ENCODE data around the gene IGDCC3. TPM values are rescaled to one million over a fixed set of nuclear protein-coding genes. Genes with fewer than 3 reads are reported as not detected.

IGDCC3 gene
- total RNA-seq, 4 donors from 2014 or later, result not detected

GRCh38 chr15:65393091-65393490, 15.3 kb upstream of the IGDCC3 start:
- DNase-seq (ENCODE audit: low spot score in 2 of 2), result no peak
- Histone ChIP-seq H3K4me1 (peaks cover 12% of the 10 kb centered on the region), H3K27ac (no peak overlapping the region), H3K36me3 (no peaks in the 10 kb centered on the region), H3K4me3 (no peak overlapping the region), H3K27me3 (peaks cover 50% of the 10 kb centered on the region), H3K9me3 (no peaks in the 10 kb centered on the region)
- WGBS, result 92% methylated on average over 13 of the region's 13 CpGs
- TF ChIP-seq CTCF (IDR thresholded peaks at IDR 0.05) (no peak), POLR2A (IDR thresholded peaks at IDR 0.05) (no peak), POLR2AphosphoS5 (IDR thresholded peaks at IDR 0.05) (no peak), EP300 (IDR thresholded peaks at IDR 0.05) (no peak)

- H3K27ac ChIP-seq, result no peak overlapping the region
- H3K9me3 ChIP-seq, result no peaks in the 10 kb centered on the region
- peaks cover 45% of the 10 kb centered on the region for H3K27me3 ChIP-seq
- no peak for DNase-seq (ENCODE audit: low spot score in 2 of 2)
- no peak overlapping the region for H3K4me3 ChIP-seq
- no peaks in the 10 kb centered on the region for H3K36me3 ChIP-seq
- 95% methylated on average over 2 of the region's 2 CpGs for WGBS
- H3K4me1 ChIP-seq, result peaks cover 12% of the 10 kb centered on the region
- no peak for TF ChIP-seq CTCF (IDR thresholded peaks at IDR 0.05)
- no peak for TF ChIP-seq POLR2AphosphoS5 (IDR thresholded peaks at IDR 0.05)
- TF ChIP-seq EP300 (IDR thresholded peaks at IDR 0.05), result no peak
- no peak for TF ChIP-seq POLR2A (IDR thresholded peaks at IDR 0.05)
Measured at GRCh38 chr15:65392368-65392767, 14.6 kb upstream of the IGDCC3 start.

- Histone ChIP-seq H3K4me3 (no peak overlapping the region), H3K4me1 (peaks cover 12% of the 10 kb centered on the region), H3K27ac (no peak overlapping the region), H3K27me3 (peaks cover 38% of the 10 kb centered on the region), H3K9me3 (no peaks in the 10 kb centered on the region), H3K36me3 (no peaks in the 10 kb centered on the region)
- DNase-seq (ENCODE audit: low spot score in 2 of 2), result no peak
- 89% methylated on average over 10 of the region's 10 CpGs for WGBS
- no peak for TF ChIP-seq EP300 (IDR thresholded peaks at IDR 0.05)
- no peak for TF ChIP-seq POLR2A (IDR thresholded peaks at IDR 0.05)
Measured at GRCh38 chr15:65391732-65392131, 13.9 kb upstream of the IGDCC3 start.

- Histone ChIP-seq H3K36me3 (no peaks in the 10 kb centered on the region), H3K27me3 (peaks cover 25% of the 10 kb centered on the region), H3K4me1 (peaks cover 5% of the 10 kb centered on the region), H3K9me3 (no peaks in the 10 kb centered on the region), H3K27ac (no peak overlapping the region), H3K4me3 (no peak overlapping the region)
- WGBS, result 93% methylated on average over 1 of the region's 1 CpG
- TF ChIP-seq EP300 (IDR thresholded peaks at IDR 0.05) (no peak), CTCF (IDR thresholded peaks at IDR 0.05) (no peak), POLR2AphosphoS5 (IDR thresholded peaks at IDR 0.05) (no peak), POLR2A (IDR thresholded peaks at IDR 0.05) (no peak)
- DNase-seq (ENCODE audit: low spot score in 2 of 2), result no peak
Measured at GRCh38 chr15:65390447-65390846, 12.6 kb upstream of the IGDCC3 start.

- 81% methylated on average over 10 of the region's 10 CpGs for WGBS
- DNase-seq (ENCODE audit: low spot score in 2 of 2), result no peak
- TF ChIP-seq POLR2AphosphoS5 (IDR thresholded peaks at IDR 0.05) (no peak), POLR2A (IDR thresholded peaks at IDR 0.05) (no peak), CTCF (IDR thresholded peaks at IDR 0.05) (no peak)
Measured at GRCh38 chr15:65389226-65389625, 11.4 kb upstream of the IGDCC3 start.

More at GRCh38 chr15:65389226-65389625, 11.4 kb upstream of the IGDCC3 start:
- peaks cover 13% of the 10 kb centered on the region for H3K27me3 ChIP-seq
- no peaks in the 10 kb centered on the region for H3K9me3 ChIP-seq
- no peak overlapping the region for H3K27ac ChIP-seq
- no peaks in the 10 kb centered on the region for H3K36me3 ChIP-seq
- H3K4me3 ChIP-seq, result no peak overlapping the region
- H3K4me1 ChIP-seq, result peaks cover 16% of the 10 kb centered on the region

Data from suprapubic skin (tissue), 4 donors.